Pancreas (tissue), 10 donors: ENCODE data around the gene NCAPG2. TPM values are rescaled to one million over a fixed set of nuclear protein-coding genes. Genes with fewer than 3 reads are reported as not detected.

Experiments
- ATAC-seq, 4 donors: fragments of 200-7000 bp; cut with Tn5 transposase; one replicate each; pipeline versions ENCODE4 v1.8.0 to v1.9.1; 2020; ENCODE audit warnings: mild to moderate bottlenecking in 4 of 4, moderate library complexity in 4 of 4
- DNase-seq, 6 donors: peaks; one replicate each; pipeline ENCODE4 v3.0.0-alpha.2; 2020
- FAIRE-seq: peaks from 2 replicates; lab custom pipeline; 2012; peaks lifted over from hg19 to GRCh38; lab: Jason Lieb, UNC
- H3K27ac ChIP-seq, 4 donors: fragments of 200-600 bp; sonication (generic); 1 replicate in 3 of 4; 2 replicates in 1 of 4; pipeline versions ENCODE4 v1.5.0 to v1.8.0; 2020
- H3K27me3 ChIP-seq, 4 donors: fragments of 200-600 bp; one replicate each; pipeline ENCODE4 v1.8.0; 2021
- H3K36me3 ChIP-seq, 3 donors: fragments of 200-600 bp; sonication (generic) in 1 of 3; one replicate each; pipeline versions ENCODE4 v1.5.0 to v1.8.0; 2020 to 2021
- H3K4me1 ChIP-seq, 3 donors: fragments of 200-600 bp; one replicate each; pipeline ENCODE4 v1.8.0; 2021
- H3K4me3 ChIP-seq, 4 donors: fragments of 200-600 bp; sonication (generic) in 2 of 4; one replicate each; pipeline versions ENCODE4 v1.5.0 to v1.8.0; 2020 to 2021
- H3K9me3 ChIP-seq, 4 donors: fragments of 200-600 bp; one replicate each; pipeline ENCODE4 v1.8.0; 2021
- WGBS, 2 donors: extraction: QIAGEN DNeasy Blood & Tissue Kit; methylation state at CpG; one replicate each; pipeline ENCODE4 v1.1.7; 2013; 5-methylcytosine and 5-hydroxymethylcytosine counted together
- intact Hi-C, 3 donors: fragments of 100-400 bp; cut with DNase I; formaldehyde crosslinking; loops; one replicate each; pipeline versions ENCODE4 v1.11.1 to v1.14.2; 2022
- polyA plus RNA-seq, 2 donors: library from polyadenylated mRNA; stranded (reverse); fragments of 200-250 nt; gene quantifications; one replicate each; pipeline ENCODE4 v1.2.3, GENCODE V29; 2013
- total RNA-seq, 6 donors: library from RNA; stranded (reverse); fragmentation: NEBNext Ultra II Directional in 4 of 6; extraction: Animal tissue kit (Norgen Biotek cat#: 25700) in 4 of 6; gene quantifications; one replicate each; pipeline versions ENCODE4 v1.2.1 to v1.2.4, GENCODE V29; 2021 to 2023
- TF ChIP-seq, protein P1 (sequence below), 4 donors: fragments of 200-600 bp; sonication (generic) in 3 of 4; IDR thresholded peaks; one replicate each; pipeline versions ENCODE4 v1.5.0 to v1.8.0; 2021; ENCODE audit warnings: antibody characterized with exemption in 4 of 4
- donor health status: healthy with polysubstance abuse.
- donor health status: DM: no; HTN: no; CAD: no; lungs with moderate emphysema.
- donor health status: DM: no; HTN: no; CAD: no.
- donor health status: control.
- donor health status: control.
- donor health status: Bipolar disorder and iron deficiency.
- donor health status: DM: yes; HTN: yes; CAD: no.
- donor health status: DM: no; HTN: no; CAD: no.
- donor health status: DM: no; HTN: no; CAD: no.
- donor health status: DM: yes; HTN: yes; CAD: no.

NCAPG2 gene
- total and polyA plus RNA-seq, 8 donors, result 1.4 to 4.0 (median 3.1) TPM

- intact Hi-C loops, result no loop called here
- no peak overlapping the region for H3K27ac ChIP-seq
- no peak for FAIRE-seq
- no peaks in the 10 kb centered on the region for H3K4me1 ChIP-seq
- no peaks in the 10 kb centered on the region for H3K36me3 ChIP-seq
- no peak for DNase-seq
- no peak for ATAC-seq
- H3K4me3 ChIP-seq, result no peak overlapping the region
- 52 to 59% methylated on average over 1 of the region's 1 CpG for WGBS, 2 donors
- no peaks in the 10 kb centered on the region for H3K9me3 ChIP-seq
- TF ChIP-seq, protein P1, sequence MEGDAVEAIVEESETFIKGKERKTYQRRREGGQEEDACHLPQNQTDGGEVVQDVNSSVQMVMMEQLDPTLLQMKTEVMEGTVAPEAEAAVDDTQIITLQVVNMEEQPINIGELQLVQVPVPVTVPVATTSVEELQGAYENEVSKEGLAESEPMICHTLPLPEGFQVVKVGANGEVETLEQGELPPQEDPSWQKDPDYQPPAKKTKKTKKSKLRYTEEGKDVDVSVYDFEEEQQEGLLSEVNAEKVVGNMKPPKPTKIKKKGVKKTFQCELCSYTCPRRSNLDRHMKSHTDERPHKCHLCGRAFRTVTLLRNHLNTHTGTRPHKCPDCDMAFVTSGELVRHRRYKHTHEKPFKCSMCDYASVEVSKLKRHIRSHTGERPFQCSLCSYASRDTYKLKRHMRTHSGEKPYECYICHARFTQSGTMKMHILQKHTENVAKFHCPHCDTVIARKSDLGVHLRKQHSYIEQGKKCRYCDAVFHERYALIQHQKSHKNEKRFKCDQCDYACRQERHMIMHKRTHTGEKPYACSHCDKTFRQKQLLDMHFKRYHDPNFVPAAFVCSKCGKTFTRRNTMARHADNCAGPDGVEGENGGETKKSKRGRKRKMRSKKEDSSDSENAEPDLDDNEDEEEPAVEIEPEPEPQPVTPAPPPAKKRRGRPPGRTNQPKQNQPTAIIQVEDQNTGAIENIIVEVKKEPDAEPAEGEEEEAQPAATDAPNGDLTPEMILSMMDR (IDR thresholded peaks at IDR 0.05), result no peak
- no peaks in the 10 kb centered on the region for H3K27me3 ChIP-seq
Observed at GRCh38 chr7:158614700-158615099, 89.9 kb downstream of the NCAPG2 start.

DNA sequence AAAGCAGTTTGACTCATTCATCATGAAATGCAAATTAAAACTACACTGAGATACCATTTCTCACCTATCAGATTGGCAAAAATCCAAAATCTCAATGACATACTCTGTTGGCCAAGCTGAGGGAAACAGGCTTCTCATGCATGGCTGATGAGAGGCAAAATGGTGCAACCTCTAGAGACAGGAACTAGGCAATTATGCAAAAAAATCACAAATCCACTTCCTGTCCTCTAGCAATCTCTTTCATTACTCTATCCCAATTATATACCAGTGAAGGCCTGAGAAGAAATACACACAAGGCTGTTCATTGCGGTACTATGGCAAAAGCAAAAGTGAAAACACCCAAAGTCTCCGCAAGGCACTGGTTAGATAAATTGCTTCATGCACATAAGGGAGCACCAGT lies 91.1 kb downstream of the NCAPG2 start:
- 98% methylated on average over 2 of the region's 2 CpGs for WGBS, 2 donors
- H3K27ac ChIP-seq, result no peak overlapping the region
- DNase-seq (no peak), FAIRE-seq (no peak), ATAC-seq (peak in 1 of 4 donors; percentile 35)
- no peaks in the 10 kb centered on the region for H3K4me1 ChIP-seq
- intact Hi-C loops, result no loop called here
- no peaks in the 10 kb centered on the region for H3K9me3 ChIP-seq
- TF ChIP-seq, protein P1 (IDR thresholded peaks at IDR 0.05), result no peak
- H3K36me3 ChIP-seq, result no peaks in the 10 kb centered on the region
- H3K27me3 ChIP-seq, result no peaks in the 10 kb centered on the region
- H3K4me3 ChIP-seq, result no peak overlapping the region

GRCh38 chr7:158612546-158612945 lies 92.1 kb downstream of the NCAPG2 start:
- TF ChIP-seq, protein P1 (IDR thresholded peaks at IDR 0.05), result no peak
- intact Hi-C loops, result no loop called here
- WGBS, 2 donors, result 94 to 99% methylated on average over 4 of the region's 4 CpGs
- Histone ChIP-seq H3K27ac (no peak overlapping the region), H3K9me3 (no peaks in the 10 kb centered on the region), H3K36me3 (no peaks in the 10 kb centered on the region), H3K4me1 (no peaks in the 10 kb centered on the region), H3K4me3 (no peak overlapping the region), H3K27me3 (no peaks in the 10 kb centered on the region)
- DNase-seq (no peak), FAIRE-seq (no peak), ATAC-seq (no peak)

DNA sequence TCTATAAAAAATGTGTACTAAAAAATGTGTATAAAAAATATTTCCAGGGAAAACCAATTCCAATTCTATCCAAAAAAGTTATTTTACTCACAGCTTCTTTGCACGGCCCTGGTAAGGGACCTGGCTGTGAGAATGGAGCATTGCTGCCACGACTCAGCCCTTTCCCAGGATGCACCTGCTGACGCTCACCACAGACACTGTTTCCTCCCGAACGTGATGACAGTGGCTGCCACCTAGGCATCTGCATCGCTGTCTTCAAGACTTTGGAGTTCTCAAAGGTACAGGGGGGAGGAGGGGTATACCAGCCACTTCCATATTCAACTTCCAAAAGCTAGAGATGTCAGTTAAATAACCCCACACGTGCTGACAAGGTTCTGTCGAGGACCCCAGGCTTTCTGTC lies 93.1 kb downstream of the NCAPG2 start:
- no peaks in the 10 kb centered on the region for H3K4me1 ChIP-seq
- ATAC-seq (no peak), DNase-seq (no peak), FAIRE-seq (no peak)
- TF ChIP-seq, protein P1 (IDR thresholded peaks at IDR 0.05), result no peak
- no peaks in the 10 kb centered on the region for H3K9me3 ChIP-seq
- no peak overlapping the region for H3K27ac ChIP-seq
- no peak overlapping the region for H3K4me3 ChIP-seq
- H3K36me3 ChIP-seq, result no peaks in the 10 kb centered on the region
- intact Hi-C loops, result no loop called here
- WGBS, 2 donors, result 89 to 92% methylated on average over 8 of the region's 8 CpGs
- no peaks in the 10 kb centered on the region for H3K27me3 ChIP-seq

GRCh38 chr7:158609313-158609974 lies 95.2 kb downstream of the NCAPG2 start:
- no peaks in the 10 kb centered on the region for H3K27me3 ChIP-seq
- intact Hi-C loops, result no loop called here
- TF ChIP-seq, protein P1 (IDR thresholded peaks at IDR 0.05), result no peak
- ATAC-seq, result no peak
- H3K4me3 ChIP-seq, result no peak overlapping the region
- no peaks in the 10 kb centered on the region for H3K9me3 ChIP-seq
- no peak overlapping the region for H3K27ac ChIP-seq
- FAIRE-seq, result no peak
- 92 to 96% methylated on average over 7 of the region's 7 CpGs for WGBS, 2 donors
- H3K4me1 ChIP-seq, result no peaks in the 10 kb centered on the region
- no peak for DNase-seq
- no peaks in the 10 kb centered on the region for H3K36me3 ChIP-seq
